ENCODE data around the gene CALML4.
"Not testable (repeated sequence)": the region's sequence is repeated elsewhere in the genome, so short reads cannot be mapped to it uniquely, and the experiment has no call there.

DNA sequence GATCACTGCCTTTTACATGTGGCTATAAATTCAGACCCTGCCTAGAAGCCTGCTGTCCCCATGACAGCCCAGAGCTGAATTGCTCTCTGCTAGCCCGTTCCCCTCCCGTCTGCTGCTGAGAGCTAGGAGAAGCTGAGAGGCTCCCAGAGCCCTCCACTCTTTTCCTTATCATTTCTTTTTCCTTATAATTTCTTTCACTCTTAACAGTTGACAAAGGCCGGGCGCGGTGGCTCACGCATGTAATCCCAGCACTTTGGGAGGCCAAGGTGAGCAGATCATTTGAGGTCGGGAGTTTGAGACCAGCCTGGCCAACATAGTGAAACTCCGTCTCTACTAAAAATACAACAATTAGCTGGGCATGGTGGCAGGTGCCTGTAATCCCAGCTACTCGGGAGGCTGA lies 29.4 kb upstream of the CALML4 start:
- not testable (repeated sequence) for TF ChIP-seq FOXM1 (IDR thresholded peaks at IDR 0.05; ENCODE audit: borderline replicate concordance); NFRKB (IDR thresholded peaks at IDR 0.05); SUZ12 (IDR thresholded peaks at IDR 0.05); L3MBTL2 (conservative IDR thresholded peaks at IDR 0.05); TARDBP (IDR thresholded peaks at IDR 0.05)
- TF ChIP-seq, protein P1, sequence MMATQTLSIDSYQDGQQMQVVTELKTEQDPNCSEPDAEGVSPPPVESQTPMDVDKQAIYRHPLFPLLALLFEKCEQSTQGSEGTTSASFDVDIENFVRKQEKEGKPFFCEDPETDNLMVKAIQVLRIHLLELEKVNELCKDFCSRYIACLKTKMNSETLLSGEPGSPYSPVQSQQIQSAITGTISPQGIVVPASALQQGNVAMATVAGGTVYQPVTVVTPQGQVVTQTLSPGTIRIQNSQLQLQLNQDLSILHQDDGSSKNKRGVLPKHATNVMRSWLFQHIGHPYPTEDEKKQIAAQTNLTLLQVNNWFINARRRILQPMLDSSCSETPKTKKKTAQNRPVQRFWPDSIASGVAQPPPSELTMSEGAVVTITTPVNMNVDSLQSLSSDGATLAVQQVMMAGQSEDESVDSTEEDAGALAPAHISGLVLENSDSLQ (IDR thresholded peaks at IDR 0.05), result not testable (repeated sequence)

Data from HEK293T (cell line).